ENCODE data around the gene OLIG2.

The OLIG2 gene

GRCh38 chr21:33073636-33074035, 47.9 kb downstream of the OLIG2 start:
- ATAC-seq = no peak
- TF ChIP-seq PPARA (CRISPR knock-in tag; IDR thresholded peaks at IDR 0.05; ENCODE audit: borderline replicate concordance) (no peak), PATZ1 (CRISPR knock-in tag; IDR thresholded peaks at IDR 0.05; ENCODE audit: borderline replicate concordance) (no peak), TCF4 (CRISPR knock-in tag; IDR thresholded peaks at IDR 0.05; ENCODE audit: borderline replicate concordance) (no peak), ARNTL (CRISPR knock-in tag; IDR thresholded peaks at IDR 0.05; ENCODE audit: borderline replicate concordance, low read depth) (no peak), TOX (CRISPR knock-in tag; IDR thresholded peaks at IDR 0.05; ENCODE audit: borderline replicate concordance) (no peak), OSR1 (CRISPR knock-in tag; IDR thresholded peaks at IDR 0.05) (no peak), RARB (CRISPR knock-in tag; IDR thresholded peaks at IDR 0.05) (no peak), BACH2 (CRISPR knock-in tag; IDR thresholded peaks at IDR 0.05; ENCODE audit: borderline replicate concordance) (no peak), ZC3H10 (CRISPR knock-in tag; IDR thresholded peaks at IDR 0.05) (no peak), TSHZ2 (CRISPR knock-in tag; IDR thresholded peaks at IDR 0.05) (no peak), ISL1 (CRISPR knock-in tag; IDR thresholded peaks at IDR 0.05) (no peak), ZNF8 (CRISPR knock-in tag; IDR thresholded peaks at IDR 0.05) (no peak)

GRCh38 chr21:33075128-33075527, 49.4 kb downstream of the OLIG2 start:
- TF ChIP-seq ZNF565 (CRISPR knock-in tag; conservative IDR thresholded peaks at IDR 0.05; ENCODE audit: low read depth) (no peak), CREB5 (CRISPR knock-in tag; IDR thresholded peaks at IDR 0.05; ENCODE audit: low read depth) (no peak), ARNTL (CRISPR knock-in tag; IDR thresholded peaks at IDR 0.05; ENCODE audit: borderline replicate concordance, low read depth) (no peak), TSHZ2 (CRISPR knock-in tag; IDR thresholded peaks at IDR 0.05) (no peak), POU6F1 (CRISPR knock-in tag; IDR thresholded peaks at IDR 0.05; ENCODE audit: borderline replicate concordance, low read depth) (no peak), ESRRG (CRISPR knock-in tag; IDR thresholded peaks at IDR 0.05) (no peak), GLIS3 (CRISPR knock-in tag; IDR thresholded peaks at IDR 0.05) (no peak), CSDC2 (CRISPR knock-in tag; IDR thresholded peaks at IDR 0.05) (no peak), TCF4 (CRISPR knock-in tag; IDR thresholded peaks at IDR 0.05; ENCODE audit: borderline replicate concordance) (no peak), TOX (CRISPR knock-in tag; IDR thresholded peaks at IDR 0.05; ENCODE audit: borderline replicate concordance) (no peak), ZFP30 (CRISPR knock-in tag; IDR thresholded peaks at IDR 0.05) (no peak), PPARA (CRISPR knock-in tag; IDR thresholded peaks at IDR 0.05; ENCODE audit: borderline replicate concordance) (no peak), CSRNP3 (CRISPR knock-in tag; IDR thresholded peaks at IDR 0.05) (no peak), PATZ1 (CRISPR knock-in tag; IDR thresholded peaks at IDR 0.05; ENCODE audit: borderline replicate concordance) (no peak), ZFP3 (CRISPR knock-in tag; IDR thresholded peaks at IDR 0.05) (no peak), ZC3H10 (CRISPR knock-in tag; IDR thresholded peaks at IDR 0.05) (no peak), RARB (CRISPR knock-in tag; IDR thresholded peaks at IDR 0.05) (no peak), OSR1 (CRISPR knock-in tag; IDR thresholded peaks at IDR 0.05) (no peak), ZNF8 (CRISPR knock-in tag; IDR thresholded peaks at IDR 0.05) (no peak), ZNF70 (CRISPR knock-in tag; IDR thresholded peaks at IDR 0.05) (no peak)

More at GRCh38 chr21:33075128-33075527, 49.4 kb downstream of the OLIG2 start:
- no peak for ATAC-seq
